Bronchial epithelial cell (primary cell): ENCODE measurements around the gene CEP170B. TPM values are rescaled to one million over a fixed set of nuclear protein-coding genes. Genes with fewer than 3 reads are reported as not detected.

Source experiments
- DNase-seq: peaks from one replicate; pipeline ENCODE4 v3.0.0-alpha.2; 2010; ENCODE audit warnings: low read depth
- FAIRE-seq: peaks from 2 replicates; lab custom pipeline; 2011; peaks lifted over from hg19 to GRCh38; lab: Jason Lieb, UNC
- H3K27me3 ChIP-seq: 2 replicates; pipeline ENCODE4 v1.5.1; 2011; ENCODE audit warnings: low read length; ENCODE audit not compliant: control insufficient read depth, insufficient read depth
- H3K36me3 ChIP-seq: 2 replicates; pipeline ENCODE4 v1.5.1; 2011; ENCODE audit warnings: low read length; ENCODE audit not compliant: control insufficient read depth, insufficient read depth
- H3K4me3 ChIP-seq: 2 replicates; pipeline ENCODE4 v1.5.1; 2011; ENCODE audit warnings: mild to moderate bottlenecking, low read depth, low read length, control low read depth
- total RNA-seq: library from RNA; depleted of rRNA; stranded (reverse); fragments of >200 nt; gene quantifications from 2 replicates; pipeline ENCODE4 v1.2.1, GENCODE V29; 2014
- TF ChIP-seq, protein P1 (sequence below): IDR thresholded peaks from 2 replicates; pipeline ENCODE4 v1.5.1; 2011; ENCODE audit warnings: mild to moderate bottlenecking, moderate library complexity, low read length, control low read depth, inconsistent platforms; ENCODE audit not compliant: insufficient read depth, severe bottlenecking

Gene CEP170B
- total RNA-seq, 1 donor from 2014 or later = 29.0 TPM

DNA sequence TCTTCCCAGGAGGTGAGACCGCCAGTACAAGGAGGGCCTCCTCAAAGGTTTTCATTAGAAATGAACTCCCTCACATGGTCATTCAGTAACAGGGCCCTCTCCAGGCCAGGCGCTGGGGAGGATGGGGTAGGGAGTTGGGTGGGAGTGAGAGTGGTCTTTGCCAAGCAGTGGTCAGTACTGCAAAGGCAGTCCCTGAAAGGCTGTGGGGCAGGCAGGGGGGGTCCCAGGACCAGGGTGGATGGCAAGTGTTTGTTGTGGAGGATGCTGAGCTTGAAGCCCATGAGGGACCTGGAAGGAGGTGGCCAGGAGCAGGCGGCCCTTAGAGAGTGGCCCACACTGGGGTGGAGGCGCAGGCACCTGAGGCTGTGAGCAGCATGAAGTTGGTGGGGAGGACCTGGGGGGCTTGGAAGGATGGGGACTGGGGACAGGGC is 26.1 kb downstream of the CEP170B start:
- DNase-seq = no peak
- Histone ChIP-seq H3K27me3 (no peaks in the 10 kb centered on the region), H3K36me3 (peaks cover 41% of the 10 kb centered on the region), H3K4me3 (no peak overlapping the region)
- FAIRE-seq = no peak
- TF ChIP-seq, protein P1, sequence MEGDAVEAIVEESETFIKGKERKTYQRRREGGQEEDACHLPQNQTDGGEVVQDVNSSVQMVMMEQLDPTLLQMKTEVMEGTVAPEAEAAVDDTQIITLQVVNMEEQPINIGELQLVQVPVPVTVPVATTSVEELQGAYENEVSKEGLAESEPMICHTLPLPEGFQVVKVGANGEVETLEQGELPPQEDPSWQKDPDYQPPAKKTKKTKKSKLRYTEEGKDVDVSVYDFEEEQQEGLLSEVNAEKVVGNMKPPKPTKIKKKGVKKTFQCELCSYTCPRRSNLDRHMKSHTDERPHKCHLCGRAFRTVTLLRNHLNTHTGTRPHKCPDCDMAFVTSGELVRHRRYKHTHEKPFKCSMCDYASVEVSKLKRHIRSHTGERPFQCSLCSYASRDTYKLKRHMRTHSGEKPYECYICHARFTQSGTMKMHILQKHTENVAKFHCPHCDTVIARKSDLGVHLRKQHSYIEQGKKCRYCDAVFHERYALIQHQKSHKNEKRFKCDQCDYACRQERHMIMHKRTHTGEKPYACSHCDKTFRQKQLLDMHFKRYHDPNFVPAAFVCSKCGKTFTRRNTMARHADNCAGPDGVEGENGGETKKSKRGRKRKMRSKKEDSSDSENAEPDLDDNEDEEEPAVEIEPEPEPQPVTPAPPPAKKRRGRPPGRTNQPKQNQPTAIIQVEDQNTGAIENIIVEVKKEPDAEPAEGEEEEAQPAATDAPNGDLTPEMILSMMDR = no peak

DNA sequence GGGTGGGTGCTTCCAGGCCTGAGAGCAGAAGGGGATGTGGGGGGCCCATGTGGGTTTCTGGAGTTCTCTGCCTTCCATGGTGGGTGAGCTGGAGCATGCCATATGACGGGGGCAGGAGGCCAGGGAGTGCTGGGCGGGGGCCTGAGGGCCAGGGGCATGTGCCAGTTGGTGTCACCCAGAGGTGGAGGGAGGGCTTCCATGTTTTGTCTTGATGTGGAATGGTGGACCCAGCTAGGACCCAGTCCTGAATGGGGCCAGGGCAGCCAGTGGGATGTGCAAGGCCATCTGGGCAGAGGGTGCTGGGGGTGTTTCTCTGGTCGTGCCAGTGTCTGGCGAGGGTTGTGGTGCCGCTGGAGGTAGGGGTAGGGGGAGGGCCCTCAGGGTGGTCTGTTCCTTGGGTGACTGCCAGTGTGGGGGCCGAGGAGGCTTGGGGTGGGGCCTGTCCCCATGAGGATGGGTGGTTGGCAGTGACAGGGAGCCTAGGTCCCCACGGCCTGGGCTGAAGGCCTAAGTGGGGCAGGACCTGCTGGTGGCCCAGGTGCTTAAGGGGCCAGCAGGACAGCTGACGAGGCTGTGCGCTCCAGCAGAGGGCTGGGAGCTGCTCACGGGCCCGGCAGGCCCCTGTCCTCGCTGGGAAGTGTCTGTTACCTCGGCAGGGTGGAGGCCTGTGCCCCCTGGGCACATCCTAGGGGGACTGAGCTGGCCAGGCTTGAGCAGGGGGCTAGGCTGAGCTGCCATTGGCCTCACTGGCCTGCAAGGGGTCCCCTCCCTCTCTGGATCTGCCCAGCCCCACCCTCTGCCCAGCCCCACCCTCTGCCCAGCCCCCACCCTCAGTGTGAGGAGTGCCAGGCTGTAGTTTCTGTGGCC is 26.8 kb downstream of the CEP170B start:
- Histone ChIP-seq H3K4me3 (no peak overlapping the region), H3K36me3 (peaks cover 35% of the 10 kb centered on the region), H3K27me3 (no peaks in the 10 kb centered on the region)
- FAIRE-seq = no peak
- TF ChIP-seq, protein P1 = no peak
- DNase-seq = no peak

DNA sequence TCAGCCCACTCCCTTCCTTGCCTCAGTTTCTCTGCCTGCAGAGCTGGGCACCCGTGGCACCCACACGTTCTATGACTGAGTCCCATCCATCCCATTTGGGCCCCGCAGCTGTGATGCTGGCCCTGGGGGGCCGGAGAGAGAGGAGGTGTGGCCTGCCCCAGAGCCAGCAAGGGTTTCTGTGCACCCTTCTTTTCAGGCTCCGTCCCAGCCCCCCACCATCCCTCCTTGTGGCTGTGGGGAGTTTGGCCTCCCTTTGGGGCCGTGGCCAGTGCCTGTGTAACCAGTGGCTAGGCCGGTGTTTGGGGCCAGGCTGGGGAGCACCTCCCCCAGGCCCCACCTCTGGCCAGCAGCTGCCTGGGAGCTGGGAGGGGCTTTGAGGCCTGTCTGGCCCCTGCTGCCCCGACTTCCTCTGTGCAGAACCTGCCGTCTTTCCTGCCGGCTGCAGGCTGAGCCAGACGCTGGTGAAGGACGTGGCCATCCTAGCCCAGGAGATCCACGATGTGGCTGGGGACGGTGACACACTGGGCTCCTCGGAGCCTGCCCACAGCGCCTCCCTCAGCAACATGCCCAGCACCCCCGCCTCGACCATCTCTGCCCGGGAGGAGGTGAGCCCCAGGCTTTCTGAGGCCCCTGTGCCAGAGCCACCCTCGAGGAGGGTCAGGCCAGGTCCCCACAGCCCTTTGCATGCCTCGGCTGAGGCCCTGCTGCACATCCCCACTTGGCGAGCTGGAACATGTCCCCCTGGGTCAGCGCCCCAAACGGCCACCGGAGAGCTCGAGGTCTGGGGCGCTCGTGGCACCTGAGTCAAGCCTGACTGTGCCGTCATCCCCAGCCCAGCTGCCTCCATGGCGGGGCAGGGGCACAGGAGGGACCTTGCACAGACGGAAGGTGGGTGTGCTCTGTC is 27.7 kb downstream of the CEP170B start:
- H3K36me3 ChIP-seq = peaks cover 30% of the 10 kb centered on the region
- FAIRE-seq (no peak), DNase-seq (no peak)
- TF ChIP-seq, protein P1 = no peak
- H3K4me3 ChIP-seq = no peak overlapping the region
- H3K27me3 ChIP-seq = no peaks in the 10 kb centered on the region

DNA sequence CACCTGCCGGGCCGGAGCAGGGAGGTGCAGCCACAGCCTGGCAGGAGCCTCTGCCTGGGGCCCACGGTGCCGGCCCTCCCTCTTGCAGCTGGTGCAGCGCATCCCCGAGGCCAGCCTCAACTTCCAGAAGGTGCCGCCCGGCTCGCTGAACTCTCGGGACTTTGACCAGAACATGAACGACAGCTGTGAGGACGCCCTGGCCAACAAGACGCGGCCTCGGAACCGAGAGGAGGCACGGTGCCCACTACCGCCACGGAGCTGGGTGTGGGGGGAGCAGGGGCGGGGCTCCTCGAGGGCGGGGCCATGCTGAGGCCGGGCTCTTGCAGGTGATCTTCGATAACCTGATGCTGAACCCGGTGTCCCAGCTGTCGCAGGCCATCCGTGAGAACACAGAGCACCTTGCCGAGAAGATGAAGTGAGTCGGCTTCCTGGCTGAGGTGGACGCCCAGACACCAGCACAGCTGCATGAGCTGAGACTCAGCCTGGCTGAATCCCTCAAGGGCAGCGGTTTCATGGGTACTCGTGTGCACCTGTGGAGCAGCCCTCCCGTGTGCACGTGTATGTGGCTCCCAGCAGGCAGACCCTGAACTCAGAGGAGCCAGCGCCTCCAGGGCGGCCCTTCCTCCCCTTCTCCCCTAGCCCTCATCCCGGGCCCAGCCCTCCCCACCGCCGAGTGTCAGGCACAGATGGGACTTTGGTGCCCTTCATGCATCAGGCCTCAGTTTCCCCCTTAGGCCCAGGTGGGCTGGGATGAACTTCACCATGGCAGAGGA is 28.6 kb downstream of the CEP170B start:
- FAIRE-seq (no peak), DNase-seq (no peak)
- TF ChIP-seq, protein P1 = no peak
- Histone ChIP-seq H3K27me3 (no peaks in the 10 kb centered on the region), H3K4me3 (no peak overlapping the region), H3K36me3 (peaks cover 24% of the 10 kb centered on the region)
